Pulmonary artery endothelial cell (primary cell): Measurements from ENCODE around the gene RC3H2. TPM values are rescaled to one million over a fixed set of nuclear protein-coding genes. Genes with fewer than 3 reads are reported as not detected.

Experiments used
- DNase-seq: peaks from one replicate; pipeline ENCODE4 v3.0.0-alpha.2; 2011; ENCODE audit warnings: low read depth, low spot score
- total RNA-seq: library from RNA; depleted of rRNA; stranded (reverse); fragments of >200 nt; gene quantifications from 2 replicates; pipeline ENCODE4 v1.2.3, GENCODE V29; 2014

The RC3H2 gene
- 57.0 and 75.8 TPM in 2 replicates for total RNA-seq

GRCh38 chr9:122904823-122905710, at the start of gene RC3H2:
TSS of gene RC3H2 (minus strand) at chr9:122905359. CDS start at chr9:122897509, 7,850 bp downstream.
- peak; percentile 99 for DNase-seq

- DNase-seq, result peak; percentile 72
These were observed 49.1 kb upstream of the RC3H2 start for GRCh38 chr9:122954253-122954691.

GRCh38 chr9:122951056-122951455, 45.9 kb upstream of the RC3H2 start:
- no peak for DNase-seq

- no peak for DNase-seq
These were observed 45.1 kb upstream of the RC3H2 start for GRCh38 chr9:122950263-122950662.

- DNase-seq, result no peak
These were observed 44.5 kb upstream of the RC3H2 start for GRCh38 chr9:122949696-122950095.

GRCh38 chr9:122948313-122948712, 43.2 kb upstream of the RC3H2 start:
- DNase-seq, result no peak

GRCh38 chr9:122946461-122947005, 41.4 kb upstream of the RC3H2 start:
- DNase-seq, result no peak

- DNase-seq, result no peak
These were observed 40.1 kb upstream of the RC3H2 start for GRCh38 chr9:122944960-122945888.

GRCh38 chr9:122941582-122942234, 36.5 kb upstream of the RC3H2 start:
- no peak for DNase-seq

- peak; percentile 93 for DNase-seq
These were observed 35.8 kb upstream of the RC3H2 start, which contains the start of gene RABGAP1 for GRCh38 chr9:122940749-122941581. TSS of gene RABGAP1 (plus strand) at chr9:122941020. CDS start at chr9:122957060, 16,040 bp downstream.

GRCh38 chr9:122940454-122940748, 35.2 kb upstream of the RC3H2 start:
- no peak for DNase-seq

- DNase-seq, result no peak
These were observed 34.4 kb upstream of the RC3H2 start for GRCh38 chr9:122939601-122940000.

- no peak for DNase-seq
These were observed 31.7 kb upstream of the RC3H2 start for GRCh38 chr9:122936883-122937282.

GRCh38 chr9:122936464-122936863, 31.3 kb upstream of the RC3H2 start:
- DNase-seq, result no peak

GRCh38 chr9:122931226-122932121, 26.3 kb upstream of the RC3H2 start, which contains the start of gene ZBTB26:
TSS of gene ZBTB26 (minus strand) at chr9:122931512. CDS start at chr9:122919934, 11,578 bp downstream.
- DNase-seq, result peak; percentile 79

GRCh38 chr9:122930541-122931225, 25.5 kb upstream of the RC3H2 start:
- DNase-seq, result no peak

GRCh38 chr9:122929796-122930354, 24.7 kb upstream of the RC3H2 start:
- no peak for DNase-seq

- peak; percentile 48 for DNase-seq
These were observed 18.8 kb upstream of the RC3H2 start for GRCh38 chr9:122923947-122924346.
